GM18526 (cell line): Measurements from ENCODE around the gene COL12A1.

Experiments
- POLR2A ChIP-seq: IDR thresholded peaks from 3 replicates; pipeline ENCODE4 v1.6.1; 2011; ENCODE audit not compliant: insufficient read length; ENCODE audit errors: extremely low read depth

Gene COL12A1

DNA sequence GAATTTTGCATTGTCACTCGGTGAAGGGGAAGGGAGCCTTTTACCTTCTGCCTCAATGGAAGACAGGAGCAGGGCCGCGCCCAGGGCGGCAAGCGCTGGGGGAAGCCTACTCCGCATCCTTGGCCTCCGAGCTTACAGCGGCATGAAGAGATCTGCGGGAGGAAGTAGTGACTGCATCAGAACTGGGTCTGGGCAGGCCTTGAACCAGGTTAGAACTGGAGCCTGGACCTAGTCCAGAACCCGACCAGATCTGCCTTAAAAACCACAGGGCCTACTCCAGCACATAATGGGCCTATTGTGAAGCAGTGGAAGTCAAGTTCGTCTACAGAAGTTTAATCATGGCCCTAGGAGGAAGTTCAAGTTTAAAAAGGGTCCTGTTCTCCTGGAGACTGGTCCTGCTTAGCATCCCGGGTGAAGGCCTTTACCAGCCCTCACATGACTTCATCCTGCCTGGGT lies 3.1 kb downstream of the COL12A1 start:
- no peak for TF ChIP-seq POLR2A

DNA sequence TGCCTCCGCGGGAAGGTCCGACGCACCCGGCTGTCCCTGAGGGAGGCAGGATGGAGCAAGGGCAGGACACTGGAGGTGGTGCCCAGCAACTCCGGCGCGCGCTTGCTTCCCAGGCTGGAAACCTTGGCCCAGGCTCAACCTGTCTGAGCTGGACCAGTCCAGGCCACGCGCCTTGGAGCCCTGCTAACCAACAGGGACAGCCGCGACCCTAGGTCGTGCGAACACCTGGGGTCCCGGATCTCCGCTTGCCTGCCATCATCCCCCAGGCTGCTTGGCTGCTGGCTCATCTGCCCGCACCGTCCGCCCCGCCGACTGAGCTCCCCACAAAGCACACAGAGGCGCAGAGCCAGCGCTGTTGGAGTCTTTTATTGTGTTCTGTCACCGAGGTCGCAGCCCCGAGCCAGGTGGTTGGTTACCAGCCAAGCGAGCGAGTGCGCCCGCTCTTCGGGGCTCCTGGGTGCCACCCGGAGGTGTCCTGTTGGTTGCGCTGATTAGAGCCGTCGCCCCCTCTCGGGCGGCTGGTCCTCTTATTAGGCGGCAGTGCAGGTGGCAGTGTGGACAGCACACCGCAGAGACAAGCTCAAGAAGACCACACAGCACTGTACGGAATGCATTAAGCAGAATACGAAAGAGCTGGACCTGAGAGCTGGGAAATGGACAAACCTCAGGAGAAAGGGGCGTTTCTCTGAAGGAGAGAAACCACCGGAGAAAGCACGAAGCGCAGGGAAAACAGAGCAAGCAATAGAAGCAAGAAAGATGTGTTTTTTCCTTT lies 3.8 kb downstream of the COL12A1 start:
- no peak for TF ChIP-seq POLR2A

DNA sequence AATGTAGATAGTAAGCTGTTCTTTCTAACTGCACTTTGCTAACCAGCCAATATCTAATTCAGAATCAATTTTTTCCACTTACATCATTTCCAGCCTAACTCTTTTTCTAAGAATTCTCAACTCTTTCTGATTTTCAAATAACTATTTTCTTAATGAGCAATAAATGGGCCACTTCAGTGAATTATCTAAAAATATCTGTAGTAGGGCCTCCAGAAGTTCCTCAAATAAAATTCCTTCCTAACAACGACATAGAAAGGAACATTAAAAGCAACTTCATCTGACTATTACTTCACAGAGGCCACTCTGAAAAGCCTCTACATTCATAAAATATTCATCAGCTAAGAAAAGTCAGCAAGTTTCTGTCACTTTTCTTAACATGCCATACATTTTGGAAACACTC lies 4.8 kb downstream of the COL12A1 start:
- TF ChIP-seq POLR2A = no peak

DNA sequence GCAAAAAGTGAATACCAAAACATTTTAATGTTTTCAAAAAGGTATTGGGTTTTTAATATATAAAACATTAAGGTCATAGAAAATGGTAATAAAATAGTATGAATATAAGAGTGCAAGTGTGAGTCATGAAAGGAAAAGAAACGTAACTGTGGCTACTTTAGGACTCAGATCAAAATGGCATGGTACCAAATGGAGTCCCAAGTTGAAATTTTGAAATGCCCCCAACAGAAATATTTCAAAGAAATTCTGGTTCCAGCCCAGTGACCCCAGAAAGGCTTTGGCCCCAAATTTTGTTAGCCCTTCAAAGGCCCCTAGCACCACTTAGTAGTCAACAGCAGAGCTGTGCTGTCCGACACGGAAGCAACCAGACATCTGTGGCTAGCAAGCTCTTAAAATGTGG lies 6.0 kb downstream of the COL12A1 start:
- no peak for TF ChIP-seq POLR2A

DNA sequence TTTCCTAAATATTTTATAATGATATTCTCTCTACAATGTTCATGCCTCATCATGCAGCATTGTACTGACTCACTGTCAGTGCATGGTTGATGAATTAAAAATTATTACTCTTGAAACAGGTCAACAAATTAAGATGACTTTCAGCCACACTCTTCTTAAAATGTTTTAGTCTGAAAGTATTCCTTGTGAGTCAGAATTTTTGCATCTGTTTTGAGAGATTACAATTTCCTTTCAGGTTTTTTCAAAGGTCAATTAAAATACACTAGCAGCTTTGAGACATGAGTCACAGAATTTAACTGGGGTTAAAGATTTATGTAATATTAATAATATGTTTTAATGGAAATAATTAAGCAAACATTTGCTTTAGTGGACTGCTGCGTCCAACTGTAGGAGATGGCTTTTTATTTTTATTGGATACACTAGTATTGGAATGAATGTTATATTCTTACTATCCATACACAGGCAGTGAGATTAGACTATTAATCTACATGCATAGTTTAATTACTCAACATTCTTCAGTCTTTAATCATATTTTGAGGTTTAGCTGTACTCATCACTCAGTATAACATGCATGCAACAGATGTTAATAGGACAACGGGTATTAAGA lies 9.7 kb downstream of the COL12A1 start:
- TF ChIP-seq POLR2A = no peak

DNA sequence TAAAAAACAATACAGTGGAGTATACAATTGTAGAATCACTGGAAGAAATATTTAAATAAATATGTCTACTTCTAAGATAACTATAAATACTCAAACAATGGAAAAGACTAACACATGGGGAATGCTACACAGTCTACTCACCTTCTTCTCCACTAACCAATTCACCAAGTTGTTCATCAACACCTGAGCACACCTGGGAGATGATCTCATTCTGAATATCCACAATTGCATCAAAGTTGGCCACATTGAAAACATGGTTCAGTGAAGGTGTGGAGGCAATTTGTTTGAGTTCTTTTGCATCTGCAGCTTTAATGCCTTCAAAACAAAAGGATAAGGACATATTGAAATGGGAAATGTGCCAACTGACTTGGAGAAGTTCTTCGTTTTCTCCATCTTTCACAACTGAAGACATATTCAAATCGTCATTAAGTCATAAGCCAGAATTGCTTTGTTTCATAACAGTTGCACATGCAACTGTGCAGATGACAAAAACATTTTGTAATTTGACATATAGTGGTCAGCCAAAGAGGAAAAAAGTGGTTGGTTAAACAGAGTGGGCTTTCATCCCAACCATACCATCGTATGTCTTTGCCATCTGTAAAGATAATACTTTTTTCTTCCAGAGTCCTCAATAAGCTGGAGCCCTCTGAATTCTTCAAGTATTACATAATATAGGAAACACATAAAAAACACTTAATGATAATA lies 17.5 kb downstream of the COL12A1 start:
- no peak for TF ChIP-seq POLR2A

DNA sequence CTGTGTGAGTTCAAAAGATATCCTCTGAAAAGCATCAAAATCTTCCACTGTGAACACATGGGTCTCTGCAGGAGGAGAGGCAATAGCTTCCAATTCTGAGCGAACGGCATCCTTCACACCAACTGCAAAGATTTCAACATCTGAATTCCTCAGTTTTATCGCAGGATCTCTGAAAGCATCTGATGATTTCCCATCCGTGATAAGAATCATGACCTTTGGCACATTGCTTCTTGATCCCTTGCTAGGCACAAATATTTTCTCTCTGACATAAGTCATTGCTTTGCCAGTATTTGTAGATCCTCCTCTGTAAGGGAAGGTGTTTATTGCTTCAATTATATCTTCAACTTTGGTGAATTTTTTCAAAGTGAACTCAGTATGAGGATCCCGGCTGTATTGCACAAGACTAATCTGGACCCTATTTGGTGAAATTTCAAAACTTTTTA lies 22.7 kb downstream of the COL12A1 start:
- TF ChIP-seq POLR2A = no peak

DNA sequence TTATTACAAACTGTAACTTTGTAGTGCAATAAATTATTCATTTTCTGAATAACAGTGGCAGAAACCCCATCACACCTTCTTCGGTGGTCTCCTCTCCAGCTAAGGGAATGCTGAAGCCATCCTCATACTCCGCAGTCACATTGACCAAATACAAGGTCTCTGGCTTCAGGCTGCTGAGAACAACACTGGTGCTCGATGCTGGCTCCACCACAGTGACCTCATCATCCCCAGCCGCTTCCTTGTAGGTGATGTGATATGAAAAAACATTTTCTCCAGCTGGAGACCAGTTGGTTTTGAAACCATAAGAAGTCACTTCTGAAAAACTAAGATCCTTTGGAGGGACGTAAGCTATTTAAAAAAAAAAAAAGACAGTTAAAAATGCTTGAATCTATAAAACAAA lies 25.0 kb downstream of the COL12A1 start:
- TF ChIP-seq POLR2A = no peak

DNA sequence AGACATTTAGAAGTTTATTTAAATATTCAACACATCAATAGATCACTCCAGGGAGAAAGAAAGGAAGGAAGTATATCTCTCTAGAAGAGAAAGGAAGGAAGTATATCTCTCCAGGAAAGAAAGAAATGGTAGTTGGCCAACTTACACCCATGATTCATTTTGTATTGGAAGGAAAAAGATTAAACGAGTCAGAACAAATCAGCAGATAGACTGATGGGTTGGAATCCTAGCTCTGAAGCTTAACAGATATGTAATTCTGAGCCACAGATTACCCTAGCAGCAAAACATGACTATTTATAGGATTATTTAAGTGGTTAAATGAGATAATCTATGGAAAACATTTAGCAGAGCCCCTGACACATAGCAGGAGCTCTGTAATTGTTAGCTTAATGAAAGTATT lies 27.1 kb downstream of the COL12A1 start:
- TF ChIP-seq POLR2A = no peak

DNA sequence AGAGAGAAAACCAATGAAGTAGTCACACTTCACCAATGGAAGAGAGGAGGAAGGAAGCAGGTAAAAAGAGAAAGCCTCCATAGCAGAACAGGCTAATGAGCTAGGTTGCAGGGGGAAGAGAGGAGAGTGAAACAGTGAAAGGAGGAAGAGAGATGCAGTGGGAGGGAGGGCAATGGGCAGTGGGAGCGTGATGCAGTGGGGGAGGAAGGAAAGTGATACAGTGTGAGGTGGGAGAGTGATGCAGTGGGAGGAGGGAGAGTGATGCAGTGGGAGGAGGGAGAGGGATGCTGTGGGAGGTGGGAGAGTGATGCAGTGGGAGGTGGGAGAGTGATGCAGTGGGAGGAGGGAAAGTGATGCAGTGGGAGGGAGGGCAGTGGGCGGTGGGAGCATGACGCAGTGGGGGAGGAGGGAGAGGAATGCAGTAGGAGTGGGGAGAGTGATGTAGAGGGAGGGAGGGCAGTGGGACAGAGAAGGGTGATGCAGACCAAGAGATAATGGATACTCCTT lies 29.7 kb downstream of the COL12A1 start:
- TF ChIP-seq POLR2A = no peak

DNA sequence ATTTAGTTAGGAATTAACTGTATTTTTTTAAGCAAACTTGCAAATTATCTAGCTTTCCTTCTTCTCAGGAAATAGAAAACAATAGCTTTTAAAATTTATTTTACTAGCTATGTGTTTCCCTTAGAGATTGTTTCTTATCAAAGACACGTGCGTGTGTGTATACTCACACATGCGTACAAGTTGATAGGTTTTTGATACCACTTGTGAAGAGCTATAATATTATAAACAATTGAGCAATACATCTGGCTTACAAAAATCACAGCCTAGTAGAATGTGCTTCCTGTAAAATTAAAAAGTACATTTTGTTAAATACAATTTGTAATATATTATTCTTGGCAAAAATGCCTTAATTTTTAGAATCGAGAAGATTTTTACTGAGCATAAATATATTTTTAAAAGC lies 33.9 kb downstream of the COL12A1 start:
- no peak for TF ChIP-seq POLR2A

DNA sequence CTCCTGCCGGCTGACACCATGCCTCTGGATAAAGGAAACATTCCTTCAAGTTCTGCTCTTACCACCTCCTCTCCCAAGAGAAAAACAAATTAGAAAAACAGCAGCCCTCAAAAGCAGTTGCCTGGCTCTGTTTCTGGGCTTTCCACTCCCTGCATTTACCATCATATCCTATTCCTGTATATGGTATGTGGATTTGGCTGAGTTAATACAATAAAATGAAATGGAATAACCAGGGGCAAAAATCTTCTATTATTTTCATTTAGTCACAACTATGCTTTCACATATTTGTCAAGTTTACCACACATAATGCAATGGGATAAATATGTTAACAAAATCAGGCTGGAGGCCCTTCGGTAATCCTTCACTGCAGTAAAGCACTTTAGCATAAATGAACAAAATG lies 34.3 kb downstream of the COL12A1 start:
- no peak for TF ChIP-seq POLR2A

DNA sequence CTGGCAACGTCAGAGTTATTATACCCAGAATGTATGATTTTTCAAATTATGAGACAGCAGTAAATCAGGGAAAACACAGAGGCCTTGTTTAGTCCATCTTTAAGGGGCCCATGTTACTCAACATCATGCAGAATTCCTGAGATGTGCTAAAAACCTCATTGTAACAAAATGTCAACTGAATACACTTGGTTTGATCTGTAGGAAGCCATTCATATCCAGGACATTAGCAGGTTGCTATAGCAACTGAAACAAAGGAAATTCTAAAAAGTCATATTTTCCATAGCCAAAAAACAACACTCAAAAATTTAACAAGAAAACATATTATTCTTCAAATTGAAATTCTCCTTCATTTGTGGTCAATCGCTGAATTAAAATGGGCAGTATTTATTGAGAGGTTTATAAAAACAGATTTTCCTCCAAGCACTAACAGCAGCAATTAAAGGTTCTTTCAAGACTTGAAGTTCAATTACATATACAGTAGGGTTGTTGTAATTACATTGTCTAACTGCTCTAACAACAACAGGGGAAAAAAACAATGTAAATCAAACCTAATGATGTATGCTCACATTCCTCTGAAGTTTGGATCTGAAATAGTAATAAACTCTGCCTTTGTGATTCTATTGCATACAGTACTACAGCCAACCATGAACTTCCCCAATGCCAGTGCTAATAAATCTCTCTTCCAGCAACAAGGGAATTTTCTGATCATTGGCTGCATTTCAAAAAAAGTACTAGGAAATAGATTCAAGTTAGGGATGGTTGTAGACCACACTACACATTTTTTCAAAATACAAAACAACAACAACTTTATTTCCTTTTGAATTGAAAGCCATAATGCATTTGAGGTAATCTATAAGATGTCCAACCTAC lies 34.9 kb downstream of the COL12A1 start:
- no peak for TF ChIP-seq POLR2A

DNA sequence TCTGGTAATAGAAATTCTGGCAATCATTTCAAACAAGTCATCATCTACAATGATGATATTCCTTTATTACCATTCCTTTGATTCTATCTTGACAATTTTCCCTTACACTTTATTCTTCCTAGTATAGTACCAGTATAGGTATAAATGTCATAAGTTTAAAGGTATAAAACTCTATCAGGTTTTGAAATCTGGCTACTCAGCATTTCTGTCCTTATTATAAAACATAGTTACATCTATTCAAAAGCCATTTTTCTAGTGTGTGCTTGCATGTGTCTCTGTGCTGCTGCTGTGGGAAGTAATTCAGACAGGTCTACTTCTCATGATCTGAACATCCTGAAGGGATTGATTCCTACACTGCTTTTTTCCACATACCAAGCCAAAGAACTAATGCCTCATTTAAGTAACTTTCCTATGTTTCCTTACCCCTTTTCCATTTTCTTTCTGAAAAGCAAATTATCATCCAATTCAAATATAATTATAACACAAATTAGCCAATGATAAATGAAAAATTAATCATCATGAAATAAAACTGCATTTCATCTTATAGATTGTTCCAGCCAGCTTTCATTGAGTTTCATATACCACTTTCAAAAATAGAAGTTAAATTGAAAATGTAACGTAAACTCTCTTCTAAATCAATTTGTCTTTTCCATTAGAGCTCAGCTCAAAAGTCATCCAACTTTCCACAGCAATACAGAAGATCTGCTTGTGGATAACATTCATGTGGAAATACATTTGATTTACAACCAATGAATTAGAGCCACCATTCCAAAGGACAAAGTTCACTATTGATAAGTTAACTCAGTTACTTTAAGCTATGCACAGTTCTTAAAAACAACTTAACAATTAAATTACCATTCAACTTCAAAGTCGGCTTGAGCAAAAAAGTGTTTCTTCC lies 35.9 kb downstream of the COL12A1 start:
- no peak for TF ChIP-seq POLR2A

DNA sequence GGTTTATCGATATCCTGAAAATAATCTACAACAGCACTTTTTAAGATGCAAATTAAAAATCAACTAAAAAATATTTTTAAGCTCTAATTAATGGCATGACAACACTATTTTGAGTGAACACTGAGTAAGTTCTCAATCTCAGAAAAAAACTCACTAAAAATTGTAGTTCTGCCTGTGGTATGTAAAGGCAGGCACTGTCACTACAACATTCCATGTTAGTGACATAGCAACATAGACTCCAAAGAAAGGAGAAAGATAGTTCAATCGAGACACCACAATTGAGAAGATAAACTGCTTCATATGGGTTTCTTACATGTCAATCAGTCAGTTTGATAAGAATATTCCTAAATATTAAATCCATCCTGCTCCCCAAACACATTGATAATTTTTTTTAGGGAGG lies 38.0 kb downstream of the COL12A1 start:
- TF ChIP-seq POLR2A = no peak

DNA sequence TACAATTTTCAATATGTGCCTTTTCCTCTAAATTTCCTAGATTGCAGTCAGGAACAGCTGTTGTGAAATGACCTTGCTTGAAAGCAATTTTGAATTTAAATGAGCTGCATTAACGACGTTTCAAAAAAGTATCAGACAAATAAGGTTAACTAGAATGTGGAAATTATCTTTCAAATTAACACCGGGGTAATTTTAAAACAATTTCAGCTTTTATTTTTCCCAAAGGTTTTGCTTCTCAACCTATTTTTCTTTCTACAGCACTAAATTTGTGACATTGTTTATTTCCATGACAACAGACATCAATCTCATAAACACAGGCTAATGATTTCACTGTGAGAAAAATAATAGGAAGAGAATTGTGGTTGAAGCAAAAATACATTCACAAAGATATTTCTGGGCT lies 38.5 kb downstream of the COL12A1 start:
- TF ChIP-seq POLR2A = no peak
